GM23338 (cell line): ENCODE results near the gene TTLL13. TPM values are rescaled to one million over a fixed set of nuclear protein-coding genes. Genes with fewer than 3 reads are reported as not detected.

Source experiments
- ATAC-seq: fragments of 200-7000 bp; cut with Tn5 transposase; 3 replicates; pipeline ENCODE4 v1.9.1; 2020
- DNase-seq: peaks from one replicate; pipeline ENCODE4 v3.0.0-alpha.2; 2015; ENCODE audit warnings: low spot score
- H2AFZ ChIP-seq: fragments of 200-600 bp; sonication (generic); 2 replicates; pipeline ENCODE4 v1.8.0; 2016; ENCODE audit warnings: antibody characterized with exemption, mild to moderate bottlenecking, moderate library complexity
- H3F3A ChIP-seq: fragments of 200-600 bp; sonication (generic); replicated peaks from 2 replicates; pipeline ENCODE4 v1.8.0; 2017; ENCODE audit warnings: antibody characterized with exemption, mixed run types, low read depth
- H3K27ac ChIP-seq: fragments of 200-600 bp; sonication (generic); 2 replicates; pipeline ENCODE4 v1.6.1; 2016; ENCODE audit warnings: low read depth
- H3K27me3 ChIP-seq: fragments of 200-600 bp; sonication (generic); 2 replicates; pipeline ENCODE4 v1.8.0; 2016; ENCODE audit warnings: mild to moderate bottlenecking, mixed run types, moderate library complexity; ENCODE audit not compliant: insufficient read depth
- H3K36me3 ChIP-seq: fragments of 200-600 bp; sonication (generic); 2 replicates; pipeline ENCODE4 v1.8.0; 2016; ENCODE audit warnings: mild to moderate bottlenecking; ENCODE audit not compliant: insufficient read depth
- H3K4me1 ChIP-seq: fragments of 200-600 bp; sonication (generic); 2 replicates; pipeline ENCODE4 v1.8.0; 2016; ENCODE audit warnings: mild to moderate bottlenecking, moderate library complexity; ENCODE audit not compliant: insufficient read depth
- H3K4me2 ChIP-seq: fragments of 200-600 bp; sonication (generic); 2 replicates; pipeline ENCODE4 v1.7.1; 2017; ENCODE audit warnings: mixed run types
- H3K4me3 ChIP-seq: fragments of 200-600 bp; sonication (generic); 2 replicates; pipeline ENCODE4 v1.6.1; 2016; ENCODE audit warnings: mixed run types
- H3K79me2 ChIP-seq: fragments of 200-600 bp; sonication (generic); replicated peaks from 2 replicates; pipeline ENCODE4 v1.8.0; 2017; ENCODE audit warnings: mild to moderate bottlenecking; ENCODE audit not compliant: insufficient read depth
- H3K9me2 ChIP-seq: fragments of 200-600 bp; sonication (generic); 2 replicates; pipeline ENCODE4 v1.8.0; 2017; ENCODE audit not compliant: insufficient read depth
- H4K20me1 ChIP-seq: fragments of 200-600 bp; sonication (generic); replicated peaks from 2 replicates; pipeline ENCODE4 v1.8.0; 2017; ENCODE audit warnings: mild to moderate bottlenecking; ENCODE audit not compliant: insufficient read depth
- H3K27ac Mint-ChIP-seq: 2 replicates; pipeline ENCODE4 v1.8.0; 2020; ENCODE audit warnings: inconsistent platforms, mild to moderate bottlenecking, moderate library complexity, mixed read lengths
- H3K27me3 Mint-ChIP-seq: 3 replicates; pipeline ENCODE4 v1.8.0; 2022; ENCODE audit warnings: low read depth, mild to moderate bottlenecking, moderate library complexity, mixed read lengths, inconsistent platforms; ENCODE audit not compliant: insufficient read depth, poor library complexity
- H3K36me3 Mint-ChIP-seq: 3 replicates; pipeline ENCODE4 v1.8.0; 2021; ENCODE audit warnings: low read depth, mild to moderate bottlenecking, inconsistent platforms, moderate library complexity, mixed read lengths
- H3K4me1 Mint-ChIP-seq: 3 replicates; pipeline ENCODE4 v1.8.0; 2020; ENCODE audit warnings: mild to moderate bottlenecking, inconsistent platforms, mixed read lengths
- H3K4me3 Mint-ChIP-seq: 3 replicates; pipeline ENCODE4 v1.8.0; 2021; ENCODE audit warnings: moderate library complexity, mild to moderate bottlenecking, inconsistent platforms, mixed read lengths
- H3K9me3 Mint-ChIP-seq: 3 replicates; pipeline ENCODE4 v1.8.0; 2020; ENCODE audit warnings: moderate library complexity, mild to moderate bottlenecking, inconsistent platforms, mixed read lengths
- CREB1 ChIP-seq: fragments of 250-450 bp; sonication (Bioruptor Pico); IDR thresholded peaks from 2 replicates; pipeline ENCODE4 v1.5.0; 2020; ENCODE audit warnings: low read depth, mild to moderate bottlenecking, moderate library complexity
- EZH2 ChIP-seq: fragments of 200-600 bp; sonication (generic); IDR thresholded peaks from one replicate; pipeline ENCODE4 v1.8.0; 2017; ENCODE audit warnings: antibody characterized with exemption, mild to moderate bottlenecking, low read depth; ENCODE audit not compliant: unreplicated experiment
- EZH2phosphoT487 ChIP-seq: fragments of 200-600 bp; sonication (generic); IDR thresholded peaks from one replicate; pipeline ENCODE4 v1.8.1; 2018; ENCODE audit warnings: antibody characterized with exemption; ENCODE audit not compliant: unreplicated experiment
- JUNB ChIP-seq: IDR thresholded peaks from one replicate; pipeline ENCODE4 v1.6.1; 2016; ENCODE audit warnings: antibody characterized with exemption; ENCODE audit not compliant: unreplicated experiment
- POLR2AphosphoS5 ChIP-seq: IDR thresholded peaks from 2 replicates; pipeline ENCODE4 v1.6.1; 2016; ENCODE audit warnings: antibody characterized with exemption, low read depth
- REST ChIP-seq: IDR thresholded peaks from one replicate; pipeline ENCODE4 v1.6.1; 2018; ENCODE audit warnings: antibody characterized with exemption; ENCODE audit not compliant: unreplicated experiment
- ZNF114 ChIP-seq: fragments of 250-450 bp; sonication (Bioruptor Pico); IDR thresholded peaks from 2 replicates; pipeline ENCODE4 v1.5.0; 2020; ENCODE audit warnings: mild to moderate bottlenecking, moderate library complexity
- polyA plus RNA-seq: library from polyadenylated mRNA; unstranded; fragments of >200 nt; fragmentation: Nextera tagmentation; extraction: Ambion mirVana; gene quantifications from 2 replicates; pipeline ENCODE4 v1.2.1, GENCODE V29; 2016
- total RNA-seq: library from RNA; depleted of rRNA; stranded (reverse); fragments of >200 nt; shearing (Covaris generic); gene quantifications from 2 replicates; pipeline ENCODE4 v1.2.3, GENCODE V29; 2014

The TTLL13 gene
- total and polyA plus RNA-seq, 2 experiments from 2014 or later, result not detected

GRCh38 chr15:90266061-90266431 is 16.7 kb downstream of the TTLL13 start:
- Mint-ChIP-seq H3K9me3 (no peaks in the 10 kb centered on the region), H3K27me3 (peaks cover 14% of the 10 kb centered on the region), H3K27ac (peak overlapping the region; percentile 99), H3K4me1 (peaks cover 28% of the 10 kb centered on the region), H3K4me3 (peak overlapping the region; percentile 98), H3K36me3 (peaks cover 45% of the 10 kb centered on the region)
- Histone ChIP-seq H4K20me1 (peaks cover 32% of the 10 kb centered on the region), H3K4me3 (peak overlapping the region; percentile 76), H3K4me2 (peak overlapping the region; percentile 89), H2AFZ (peak overlapping the region; percentile 93), H3F3A (peaks cover 13% of the 10 kb centered on the region; the same call in 1 of the 2 replicates), H3K36me3 (peaks cover 14% of the 10 kb centered on the region; the same call in 1 of the 2 replicates), H3K4me1 (peaks cover 20% of the 10 kb centered on the region), H3K9me2 (no peaks in the 10 kb centered on the region), H3K27ac (peak overlapping the region; percentile 96), H3K79me2 (peaks cover 56% of the 10 kb centered on the region), H3K27me3 (no peaks in the 10 kb centered on the region)
- ATAC-seq (peak; percentile 58), DNase-seq (peak; percentile 70)
- TF ChIP-seq REST, result no peak
- TF ChIP-seq POLR2AphosphoS5, result no peak
- no peak for TF ChIP-seq CREB1
- TF ChIP-seq JUNB, result no peak

- Histone ChIP-seq H3K4me1 (peaks cover 20% of the 10 kb centered on the region), H2AFZ (no peak overlapping the region), H3K36me3 (peaks cover 17% of the 10 kb centered on the region), H3K27ac (peak overlapping the region; percentile 96), H3K9me2 (no peaks in the 10 kb centered on the region), H3K79me2 (peaks cover 61% of the 10 kb centered on the region), H3K4me2 (peak overlapping the region; percentile 89), H3K4me3 (peak overlapping the region; percentile 76), H3K27me3 (no peaks in the 10 kb centered on the region), H4K20me1 (peaks cover 32% of the 10 kb centered on the region), H3F3A (peaks cover 13% of the 10 kb centered on the region; the same call in 1 of the 2 replicates)
- no peaks in the 10 kb centered on the region for H3K9me3 Mint-ChIP-seq
- peaks cover 28% of the 10 kb centered on the region for H3K4me1 Mint-ChIP-seq
- TF ChIP-seq ZNF114 (CRISPR knock-in tag) (no peak), EZH2 (no peak), POLR2AphosphoS5 (no peak), EZH2phosphoT487 (no peak), REST (no peak), JUNB (no peak)
- H3K36me3 Mint-ChIP-seq, result peaks cover 49% of the 10 kb centered on the region
- H3K27ac Mint-ChIP-seq, result peak overlapping the region; percentile 74
- DNase-seq, result no peak
- peak overlapping the region; percentile 98 for H3K4me3 Mint-ChIP-seq
- ATAC-seq, result no peak
- peaks cover 14% of the 10 kb centered on the region for H3K27me3 Mint-ChIP-seq
These were observed 17.1 kb downstream of the TTLL13 start for GRCh38 chr15:90266485-90266884.
